ENCODE results near the gene NTN1. TPM values are rescaled to one million over a fixed set of nuclear protein-coding genes. Genes with fewer than 3 reads are reported as not detected.
"Not testable (repeated sequence)": the region's sequence is repeated elsewhere in the genome, so short reads cannot be mapped to it uniquely, and the experiment has no call there.

Gene NTN1
- total RNA-seq, 2 experiments from 2014 or later, result 0.31 to 0.47 TPM

- H3K4me1 Mint-ChIP-seq (ENCODE audit: low read depth), result no peaks in the 10 kb centered on the region
- H3K27ac Mint-ChIP-seq, result no peak overlapping the region
- CTCF ChIA-PET, result interaction anchor here (0.6 kb wide), 2 partner anchors 11 to 55 kb away, joined by 3 read pairs; no protein-coding TSS in a partner anchor
- no peak overlapping the region for H3K4me3 Mint-ChIP-seq
- no peak for DNase-seq
- intact Hi-C loops (cut with micrococcal nuclease), result no loop called here
- no peaks in the 10 kb centered on the region for H3K9me3 Mint-ChIP-seq
- peaks cover 2% of the 10 kb centered on the region for H3K27me3 Mint-ChIP-seq (ENCODE audit: low read depth)
- no peaks in the 10 kb centered on the region for H3K36me3 Mint-ChIP-seq (ENCODE audit: low read depth)
Measured at GRCh38 chr17:9146064-9146463, 124.8 kb downstream of the NTN1 start.

- Mint-ChIP-seq H3K27me3 (ENCODE audit: low read depth) (peaks cover 2% of the 10 kb centered on the region), H3K27ac (no peak overlapping the region), H3K9me3 (no peaks in the 10 kb centered on the region), H3K36me3 (ENCODE audit: low read depth) (no peaks in the 10 kb centered on the region), H3K4me3 (no peak overlapping the region), H3K4me1 (ENCODE audit: low read depth) (no peaks in the 10 kb centered on the region)
- CTCF ChIA-PET, result interaction anchor here (1.0 kb wide), 1 partner anchor 14 kb away, joined by 3 read pairs; no protein-coding TSS in a partner anchor
- intact Hi-C loops (cut with micrococcal nuclease), result no loop called here
- DNase-seq, result no peak
Measured at GRCh38 chr17:9148905-9149525, 127.7 kb downstream of the NTN1 start.

GRCh38 chr17:9150446-9151090 is 129.3 kb downstream of the NTN1 start:
- Mint-ChIP-seq H3K4me1 (ENCODE audit: low read depth) (no peaks in the 10 kb centered on the region), H3K36me3 (ENCODE audit: low read depth) (no peaks in the 10 kb centered on the region), H3K9me3 (no peaks in the 10 kb centered on the region), H3K27me3 (ENCODE audit: low read depth) (peaks cover 2% of the 10 kb centered on the region), H3K27ac (no peak overlapping the region), H3K4me3 (no peak overlapping the region)
- no peak for DNase-seq
- CTCF ChIA-PET, result no interaction called here
- intact Hi-C loops (cut with micrococcal nuclease), result loop anchor here (10.0 kb wide), 1 partner anchor 64 kb away; no protein-coding TSS in a partner anchor

- H3K4me3 Mint-ChIP-seq, result no peak overlapping the region
- H3K36me3 Mint-ChIP-seq (ENCODE audit: low read depth), result no peaks in the 10 kb centered on the region
- no peak overlapping the region for H3K27ac Mint-ChIP-seq
- H3K27me3 Mint-ChIP-seq (ENCODE audit: low read depth), result peaks cover 2% of the 10 kb centered on the region
- H3K4me1 Mint-ChIP-seq (ENCODE audit: low read depth), result no peaks in the 10 kb centered on the region
- intact Hi-C loops (cut with micrococcal nuclease), result loop anchor here (10.0 kb wide), 1 partner anchor 64 kb away; no protein-coding TSS in a partner anchor
- no peaks in the 10 kb centered on the region for H3K9me3 Mint-ChIP-seq
- CTCF ChIA-PET, result no interaction called here
- DNase-seq, result no peak
Measured at GRCh38 chr17:9151091-9151490, 129.8 kb downstream of the NTN1 start.

GRCh38 chr17:9151740-9152139 is 130.4 kb downstream of the NTN1 start:
- CTCF ChIA-PET, result not testable (repeated sequence)

GRCh38 chr17:9158544-9159452 is 137.5 kb downstream of the NTN1 start:
- no peak overlapping the region for H3K4me3 Mint-ChIP-seq

More at GRCh38 chr17:9151740-9152139, 130.4 kb downstream of the NTN1 start:
- intact Hi-C loops (cut with micrococcal nuclease), result loop anchor here (10.0 kb wide), 1 partner anchor 63 kb away; no protein-coding TSS in a partner anchor
- not testable (repeated sequence) for H3K9me3 Mint-ChIP-seq; H3K27me3 Mint-ChIP-seq (ENCODE audit: low read depth); H3K4me1 Mint-ChIP-seq (ENCODE audit: low read depth); DNase-seq; H3K36me3 Mint-ChIP-seq (ENCODE audit: low read depth); H3K27ac Mint-ChIP-seq; H3K4me3 Mint-ChIP-seq

GRCh38 chr17:9162275-9162985 is 141.1 kb downstream of the NTN1 start:
- DNase-seq, result no peak

More at GRCh38 chr17:9158544-9159452, 137.5 kb downstream of the NTN1 start:
- CTCF ChIA-PET, result no interaction called here
- Mint-ChIP-seq H3K27ac (no peak overlapping the region), H3K9me3 (peaks cover 7% of the 10 kb centered on the region), H3K36me3 (ENCODE audit: low read depth) (no peaks in the 10 kb centered on the region), H3K27me3 (ENCODE audit: low read depth) (peaks cover 3% of the 10 kb centered on the region), H3K4me1 (ENCODE audit: low read depth) (no peaks in the 10 kb centered on the region)
- intact Hi-C loops (cut with micrococcal nuclease), result loop anchor here (10.0 kb wide), 1 partner anchor 56 kb away; no protein-coding TSS in a partner anchor
- no peak for DNase-seq

GRCh38 chr17:9166788-9167187 is 145.5 kb downstream of the NTN1 start:
- CTCF ChIA-PET, result interaction anchor here (1.0 kb wide), 1 partner anchor 86 kb away, joined by 3 read pairs; no protein-coding TSS in a partner anchor
- Mint-ChIP-seq H3K27ac (no peak overlapping the region), H3K4me1 (ENCODE audit: low read depth) (peaks cover 9% of the 10 kb centered on the region), H3K36me3 (ENCODE audit: low read depth) (no peaks in the 10 kb centered on the region), H3K27me3 (ENCODE audit: low read depth) (peaks cover 2% of the 10 kb centered on the region), H3K4me3 (no peak overlapping the region), H3K9me3 (no peaks in the 10 kb centered on the region)
- intact Hi-C loops (cut with micrococcal nuclease), result no loop called here
- no peak for DNase-seq

More at GRCh38 chr17:9162275-9162985, 141.1 kb downstream of the NTN1 start:
- CTCF ChIA-PET, result interaction anchor here (0.9 kb wide), 1 partner anchor 13 kb away, joined by 3 read pairs; no protein-coding TSS in a partner anchor
- Mint-ChIP-seq H3K4me1 (ENCODE audit: low read depth) (no peaks in the 10 kb centered on the region), H3K4me3 (no peak overlapping the region), H3K27ac (no peak overlapping the region), H3K27me3 (ENCODE audit: low read depth) (peaks cover 3% of the 10 kb centered on the region), H3K9me3 (peaks cover 7% of the 10 kb centered on the region), H3K36me3 (ENCODE audit: low read depth) (no peaks in the 10 kb centered on the region)
- intact Hi-C loops (cut with micrococcal nuclease), result no loop called here

- Mint-ChIP-seq H3K9me3 (no peaks in the 10 kb centered on the region), H3K27ac (no peak overlapping the region), H3K36me3 (ENCODE audit: low read depth) (no peaks in the 10 kb centered on the region), H3K4me3 (no peak overlapping the region), H3K27me3 (ENCODE audit: low read depth) (no peaks in the 10 kb centered on the region), H3K4me1 (ENCODE audit: low read depth) (peaks cover 9% of the 10 kb centered on the region)
- intact Hi-C loops (cut with micrococcal nuclease), result no loop called here
- DNase-seq, result no peak
- CTCF ChIA-PET, result interaction anchor here (1.0 kb wide), 1 partner anchor 85 kb away, joined by 3 read pairs; no protein-coding TSS in a partner anchor
Measured at GRCh38 chr17:9167379-9167778, 146.1 kb downstream of the NTN1 start.

GRCh38 chr17:9169116-9169515 is 147.8 kb downstream of the NTN1 start:
- Mint-ChIP-seq H3K27me3 (ENCODE audit: low read depth) (no peaks in the 10 kb centered on the region), H3K4me3 (no peak overlapping the region), H3K4me1 (ENCODE audit: low read depth) (peaks cover 9% of the 10 kb centered on the region), H3K36me3 (ENCODE audit: low read depth) (no peaks in the 10 kb centered on the region), H3K9me3 (no peaks in the 10 kb centered on the region), H3K27ac (no peak overlapping the region)
- CTCF ChIA-PET, result no interaction called here
- intact Hi-C loops (cut with micrococcal nuclease), result no loop called here
- DNase-seq, result no peak

GRCh38 chr17:9170336-9170735 is 149.0 kb downstream of the NTN1 start:
- no peak for DNase-seq
- no peaks in the 10 kb centered on the region for H3K27me3 Mint-ChIP-seq (ENCODE audit: low read depth)
- no peak overlapping the region for H3K27ac Mint-ChIP-seq
- no peak overlapping the region for H3K4me3 Mint-ChIP-seq
- H3K36me3 Mint-ChIP-seq (ENCODE audit: low read depth), result no peaks in the 10 kb centered on the region
- intact Hi-C loops (cut with micrococcal nuclease), result no loop called here
- H3K9me3 Mint-ChIP-seq, result no peaks in the 10 kb centered on the region
- H3K4me1 Mint-ChIP-seq (ENCODE audit: low read depth), result peaks cover 9% of the 10 kb centered on the region
- CTCF ChIA-PET, result no interaction called here

All from activated naive CD4-positive, alpha-beta T cell treated with anti-CD3 and anti-CD28 coated beads for 36 hours (primary cell).